ENCODE measurements around the gene ZMIZ2.

DNA sequence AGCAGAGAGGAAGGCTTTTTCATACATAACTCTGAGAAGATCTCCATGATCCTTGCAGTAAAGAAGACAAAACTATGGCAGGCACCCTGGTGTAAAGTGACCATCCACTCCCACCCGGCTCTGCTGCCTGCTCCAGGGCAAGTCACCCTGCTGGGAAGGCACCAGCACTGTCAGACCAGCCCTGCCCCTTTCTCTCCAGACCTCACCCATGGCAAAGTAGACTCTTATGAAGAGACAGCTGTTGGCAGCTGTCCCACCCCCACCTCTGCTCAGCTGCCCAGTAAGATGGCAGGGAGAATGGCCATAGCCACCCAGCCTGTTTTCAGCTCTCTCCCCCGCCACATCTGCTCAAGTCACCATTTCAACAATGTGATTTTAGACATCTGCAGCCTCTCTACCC, 8.6 kb upstream of the ZMIZ2 start:
- TF ChIP-seq EZH2 (IDR thresholded peaks at IDR 0.05; ENCODE audit: insufficient read depth, low read length) (no peak), CTCF (IDR thresholded peaks at IDR 0.05; ENCODE audit: insufficient read depth, low read depth, low read length) (no peak)
